ENCODE measurements around the gene FRMD5. TPM values are rescaled to one million over a fixed set of nuclear protein-coding genes. Genes with fewer than 3 reads are reported as not detected.

FRMD5 gene
- total RNA-seq, 4 donors from 2014 or later: 2.9 to 5.4 (median 3.8) TPM

DNA sequence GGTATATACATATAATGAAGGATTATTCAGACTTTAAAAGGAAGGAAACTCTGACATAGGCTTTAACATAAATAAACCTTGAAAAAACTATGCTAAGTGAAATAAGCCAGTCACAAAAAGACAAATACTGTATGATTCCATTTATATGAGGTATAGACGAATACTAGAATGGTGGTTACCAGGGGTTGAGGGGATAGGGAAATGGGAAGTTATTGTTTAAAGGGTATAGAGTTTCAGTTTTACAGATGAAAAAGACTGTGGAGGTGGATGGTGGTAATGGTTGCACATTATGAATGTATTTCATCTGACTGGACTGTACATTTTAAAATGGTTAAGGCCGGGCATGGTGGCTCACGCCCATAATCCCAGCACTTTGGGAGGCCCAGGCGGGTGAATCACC is 41.7 kb downstream of the FRMD5 start:
- Histone ChIP-seq H3K27me3 (no peaks in the 10 kb centered on the region), H3K9me3 (no peaks in the 10 kb centered on the region), H3K4me1 (no peaks in the 10 kb centered on the region), H3K4me3 (no peak overlapping the region), H3K27ac (no peak overlapping the region), H3K36me3 (no peaks in the 10 kb centered on the region)
- no peak for TF ChIP-seq CTCF (IDR thresholded peaks at IDR 0.05)
- no peak for TF ChIP-seq EP300 (IDR thresholded peaks at IDR 0.05)
- no peak for TF ChIP-seq POLR2A (IDR thresholded peaks at IDR 0.05)
- 92 to 93% methylated on average over 4 of the region's 4 CpGs for WGBS, 2 donors
- no peak for DNase-seq (ENCODE audit: low spot score in 2 of 2)

GRCh38 chr15:44149224-44149623 is 45.8 kb downstream of the FRMD5 start:
- no peaks in the 10 kb centered on the region for H3K27me3 ChIP-seq
- H3K27ac ChIP-seq: no peak overlapping the region
- DNase-seq (ENCODE audit: low spot score in 2 of 2): no peak
- TF ChIP-seq POLR2A (IDR thresholded peaks at IDR 0.05) (no peak), EP300 (IDR thresholded peaks at IDR 0.05) (no peak), CTCF (IDR thresholded peaks at IDR 0.05) (no peak)
- peaks cover 0 to 4% (median 1%) of the 10 kb centered on the region in 4 donors for H3K4me1 ChIP-seq
- H3K9me3 ChIP-seq: no peaks in the 10 kb centered on the region
- 97 to 100% methylated on average over 1 of the region's 1 CpG for WGBS, 2 donors
- H3K36me3 ChIP-seq: no peaks in the 10 kb centered on the region
- H3K4me3 ChIP-seq: no peak overlapping the region

- Histone ChIP-seq H3K27me3 (no peaks in the 10 kb centered on the region), H3K9me3 (no peaks in the 10 kb centered on the region), H3K4me1 (peaks cover 0 to 4% (median 2%) of the 10 kb centered on the region in 4 donors), H3K36me3 (no peaks in the 10 kb centered on the region), H3K4me3 (no peak overlapping the region), H3K27ac (no peak overlapping the region)
- no peak for TF ChIP-seq EP300 (IDR thresholded peaks at IDR 0.05)
- TF ChIP-seq CTCF (IDR thresholded peaks at IDR 0.05): no peak
- TF ChIP-seq POLR2A (IDR thresholded peaks at IDR 0.05): no peak
- 77 to 82% methylated on average over 2 of the region's 2 CpGs for WGBS, 2 donors
- no peak for DNase-seq (ENCODE audit: low spot score in 2 of 2)
These were observed 46.5 kb downstream of the FRMD5 start for GRCh38 chr15:44148580-44148979.

GRCh38 chr15:44147636-44148035 is 47.4 kb downstream of the FRMD5 start:
- DNase-seq (ENCODE audit: low spot score in 2 of 2): no peak
- Histone ChIP-seq H3K27me3 (no peaks in the 10 kb centered on the region), H3K36me3 (no peaks in the 10 kb centered on the region), H3K9me3 (no peaks in the 10 kb centered on the region), H3K4me1 (peaks cover 0 to 4% (median 2%) of the 10 kb centered on the region in 4 donors), H3K4me3 (no peak overlapping the region), H3K27ac (no peak overlapping the region)
- TF ChIP-seq CTCF (IDR thresholded peaks at IDR 0.05): no peak
- no peak for TF ChIP-seq POLR2A (IDR thresholded peaks at IDR 0.05)
- TF ChIP-seq EP300 (IDR thresholded peaks at IDR 0.05): no peak

- Histone ChIP-seq H3K4me3 (no peak overlapping the region), H3K36me3 (no peaks in the 10 kb centered on the region), H3K4me1 (peaks cover 0 to 4% (median 2%) of the 10 kb centered on the region in 4 donors), H3K9me3 (no peaks in the 10 kb centered on the region), H3K27ac (no peak overlapping the region), H3K27me3 (no peaks in the 10 kb centered on the region)
- TF ChIP-seq EP300 (IDR thresholded peaks at IDR 0.05) (no peak), POLR2A (IDR thresholded peaks at IDR 0.05) (no peak), CTCF (IDR thresholded peaks at IDR 0.05) (no peak)
- no peak for DNase-seq (ENCODE audit: low spot score in 2 of 2)
- WGBS, 2 donors: 58 to 61% methylated on average over 3 of the region's 3 CpGs
These were observed 49.6 kb downstream of the FRMD5 start for GRCh38 chr15:44145495-44145894.
